ENCODE measurements around the gene IL17C.

IL17C gene

GRCh38 chr16:88687254-88687576 is 48.8 kb downstream of the IL17C start:
- Histone ChIP-seq H2BK120ac (ENCODE audit: insufficient read depth, low read length, poor library complexity) (no peak overlapping the region), H2AK5ac (ENCODE audit: low read length) (no peak overlapping the region), H2AFZ (ENCODE audit: insufficient read depth, low read length, poor library complexity) (no peak overlapping the region), H3K9ac (ENCODE audit: low read length) (no peak overlapping the region), H3K27ac (ENCODE audit: low read depth, low read length) (no peak overlapping the region), H2BK5ac (ENCODE audit: low read depth, low read length, poor library complexity) (no peak overlapping the region), H3K4me1 (ENCODE audit: control insufficient read depth in 1 of 2, insufficient read depth in 2 of 2, low read length in 2 of 2) (peaks cover 6 to 10% of the 10 kb centered on the region in 2 experiments), H3K27me3 (ENCODE audit: insufficient read depth, low read length) (peaks cover 5% of the 10 kb centered on the region), H3K79me1 (ENCODE audit: low read length) (no peaks in the 10 kb centered on the region), H2BK12ac (ENCODE audit: low read length) (no peak overlapping the region), H4K91ac (ENCODE audit: low read depth, low read length) (no peak overlapping the region), H3K4ac (ENCODE audit: low read depth, low read length) (no peak overlapping the region), H3K14ac (ENCODE audit: low read length) (no peak overlapping the region), H3K4me3 (ENCODE audit: low read depth, low read length) (no peak overlapping the region), H4K8ac (ENCODE audit: low read depth, low read length) (no peak overlapping the region), H3K36me3 (ENCODE audit: control insufficient read depth in 1 of 2, insufficient read depth in 2 of 2, low read length in 2 of 2) (no peaks in the 10 kb centered on the region), H3K23ac (ENCODE audit: low read length) (no peak overlapping the region), H3K18ac (ENCODE audit: low read length) (no peak overlapping the region), H4K12ac (ENCODE audit: low read depth, low read length) (no peak overlapping the region), H3K4me2 (ENCODE audit: low read length) (no peak overlapping the region), H3K9me3 (ENCODE audit: insufficient read depth, low read depth, low read length) (peaks cover 4% of the 10 kb centered on the region), H3K79me2 (ENCODE audit: control insufficient read depth, insufficient read depth, low read length, poor library complexity) (no peaks in the 10 kb centered on the region)
- WGBS (ENCODE audit: extremely low coverage, insufficient coverage, insufficient read length), result no CpG with 5 or more reads among the region's 10 CpGs
- DNase-seq, result no peak

GRCh38 chr16:88687676-88688012 is 49.3 kb downstream of the IL17C start:
- Histone ChIP-seq H2BK12ac (ENCODE audit: low read length) (no peak overlapping the region), H4K8ac (ENCODE audit: low read depth, low read length) (no peak overlapping the region), H3K14ac (ENCODE audit: low read length) (no peak overlapping the region), H3K36me3 (ENCODE audit: control insufficient read depth in 1 of 2, insufficient read depth in 2 of 2, low read length in 2 of 2) (no peaks in the 10 kb centered on the region), H3K4me3 (ENCODE audit: low read depth, low read length) (no peak overlapping the region), H3K79me1 (ENCODE audit: low read length) (no peaks in the 10 kb centered on the region), H4K12ac (ENCODE audit: low read depth, low read length) (no peak overlapping the region), H3K27me3 (ENCODE audit: insufficient read depth, low read length) (peaks cover 5% of the 10 kb centered on the region), H4K91ac (ENCODE audit: low read depth, low read length) (no peak overlapping the region), H3K9ac (ENCODE audit: low read length) (no peak overlapping the region), H2AK5ac (ENCODE audit: low read length) (no peak overlapping the region), H3K79me2 (ENCODE audit: control insufficient read depth, insufficient read depth, low read length, poor library complexity) (no peaks in the 10 kb centered on the region), H3K9me3 (ENCODE audit: insufficient read depth, low read depth, low read length) (peaks cover 4% of the 10 kb centered on the region), H3K4me1 (ENCODE audit: control insufficient read depth in 1 of 2, insufficient read depth in 2 of 2, low read length in 2 of 2) (peaks cover 6 to 10% of the 10 kb centered on the region in 2 experiments), H2BK120ac (ENCODE audit: insufficient read depth, low read length, poor library complexity) (no peak overlapping the region), H3K4me2 (ENCODE audit: low read length) (no peak overlapping the region), H2BK5ac (ENCODE audit: low read depth, low read length, poor library complexity) (no peak overlapping the region), H3K23ac (ENCODE audit: low read length) (no peak overlapping the region), H2AFZ (ENCODE audit: insufficient read depth, low read length, poor library complexity) (no peak overlapping the region), H3K27ac (ENCODE audit: low read depth, low read length) (no peak overlapping the region), H3K18ac (ENCODE audit: low read length) (no peak overlapping the region), H3K4ac (ENCODE audit: low read depth, low read length) (no peak overlapping the region)
- DNase-seq, result no peak
- WGBS (ENCODE audit: extremely low coverage, insufficient coverage, insufficient read length), result no CpG with 5 or more reads among the region's 3 CpGs

- Histone ChIP-seq H3K27ac (ENCODE audit: low read depth, low read length) (no peak overlapping the region), H3K18ac (ENCODE audit: low read length) (no peak overlapping the region), H2BK12ac (ENCODE audit: low read length) (no peak overlapping the region), H3K9ac (ENCODE audit: low read length) (no peak overlapping the region), H3K4me3 (ENCODE audit: low read depth, low read length) (no peak overlapping the region), H3K23ac (ENCODE audit: low read length) (no peak overlapping the region), H3K4me1 (ENCODE audit: control insufficient read depth in 1 of 2, insufficient read depth in 2 of 2, low read length in 2 of 2) (peaks cover 6 to 10% of the 10 kb centered on the region in 2 experiments), H3K79me1 (ENCODE audit: low read length) (no peaks in the 10 kb centered on the region), H2BK5ac (ENCODE audit: low read depth, low read length, poor library complexity) (no peak overlapping the region), H3K9me3 (ENCODE audit: insufficient read depth, low read depth, low read length) (peaks cover 4% of the 10 kb centered on the region), H4K12ac (ENCODE audit: low read depth, low read length) (no peak overlapping the region), H3K4ac (ENCODE audit: low read depth, low read length) (no peak overlapping the region), H4K91ac (ENCODE audit: low read depth, low read length) (no peak overlapping the region), H3K27me3 (ENCODE audit: insufficient read depth, low read length) (peaks cover 5% of the 10 kb centered on the region), H2AK5ac (ENCODE audit: low read length) (no peak overlapping the region), H3K36me3 (ENCODE audit: control insufficient read depth in 1 of 2, insufficient read depth in 2 of 2, low read length in 2 of 2) (no peaks in the 10 kb centered on the region), H3K79me2 (ENCODE audit: control insufficient read depth, insufficient read depth, low read length, poor library complexity) (no peaks in the 10 kb centered on the region), H2AFZ (ENCODE audit: insufficient read depth, low read length, poor library complexity) (no peak overlapping the region), H2BK120ac (ENCODE audit: insufficient read depth, low read length, poor library complexity) (no peak overlapping the region), H3K4me2 (ENCODE audit: low read length) (no peak overlapping the region), H3K14ac (ENCODE audit: low read length) (no peak overlapping the region), H4K8ac (ENCODE audit: low read depth, low read length) (no peak overlapping the region)
- DNase-seq, result no peak
- no CpG with 5 or more reads among the region's 28 CpGs for WGBS (ENCODE audit: extremely low coverage, insufficient coverage, insufficient read length)
These were observed 49.8 kb downstream of the IL17C start for GRCh38 chr16:88688013-88688778.
